CD8-positive, alpha-beta memory T cell (primary cell): Measurements from ENCODE around the gene SMARCC2. TPM values are rescaled to one million over a fixed set of nuclear protein-coding genes. Genes with fewer than 3 reads are reported as not detected.

Experiments
- CTCF ChIA-PET: fragments of 350-600 bp; sonication (Branson Sonifier 250); formaldehyde crosslinking; loops from one replicate; lab custom pipeline; 2021; ENCODE audit warnings: antibody characterized with exemption; lab: Charles Lee
- POLR2A ChIA-PET: fragments of 350-600 bp; sonication (Branson Sonifier 250); formaldehyde crosslinking; loops from one replicate; lab custom pipeline; 2021; ENCODE audit warnings: antibody characterized with exemption; lab: Charles Lee
- DNase-seq, 5 donors: peaks; one replicate each; pipeline versions ENCODE4 v3.0.0 to v3.0.0-alpha.2; 2020 to 2022; ENCODE audit warnings: mixed read lengths in 1 of 5
- H3K27ac ChIP-seq: one replicate; pipeline ENCODE4 v1.7.0; 2013; ENCODE audit warnings: low read depth, mild to moderate bottlenecking, low read length, moderate library complexity
- H3K27me3 ChIP-seq: 2 replicates; pipeline ENCODE4 v1.7.0; 2013; ENCODE audit warnings: low read length, mild to moderate bottlenecking; ENCODE audit not compliant: insufficient read depth, poor library complexity, severe bottlenecking
- H3K36me3 ChIP-seq: 2 replicates; pipeline ENCODE4 v1.7.0; 2013; ENCODE audit warnings: mild to moderate bottlenecking, low read length, moderate library complexity; ENCODE audit not compliant: insufficient read depth
- H3K4me1 ChIP-seq: 2 replicates; pipeline ENCODE4 v1.7.0; 2013; ENCODE audit warnings: mild to moderate bottlenecking, low read length, moderate library complexity; ENCODE audit not compliant: insufficient read depth
- H3K4me3 ChIP-seq: 2 replicates; pipeline ENCODE4 v1.7.0; 2013; ENCODE audit warnings: mild to moderate bottlenecking, low read length
- H3K9me3 ChIP-seq: 2 replicates; pipeline ENCODE4 v1.7.0; 2013; ENCODE audit warnings: mild to moderate bottlenecking, low read length
- H3K27ac Mint-ChIP-seq, 8 donors: one replicate each; pipeline ENCODE4 v1.8.0; 2020 to 2021; ENCODE audit warnings: mixed read lengths in 8 of 8, mild to moderate bottlenecking in 6 of 8, inconsistent platforms in 3 of 8, moderate library complexity in 3 of 8
- H3K27me3 Mint-ChIP-seq, 2 donors: one replicate each; pipeline ENCODE4 v1.8.0; 2020 to 2021; ENCODE audit warnings: mixed read lengths in 2 of 2, mild to moderate bottlenecking in 1 of 2, moderate library complexity in 1 of 2
- H3K36me3 Mint-ChIP-seq, 3 donors: one replicate each; pipeline ENCODE4 v1.8.0; 2020 to 2021; ENCODE audit warnings: mixed read lengths in 3 of 3, inconsistent platforms in 1 of 3, mild to moderate bottlenecking in 1 of 3
- H3K4me1 Mint-ChIP-seq, 3 donors: one replicate each; pipeline ENCODE4 v1.8.0; 2020 to 2021; ENCODE audit warnings: mixed read lengths in 3 of 3, inconsistent platforms in 1 of 3, mild to moderate bottlenecking in 1 of 3
- H3K4me3 Mint-ChIP-seq, 7 donors: one replicate each; pipeline ENCODE4 v1.8.0; 2020 to 2021; ENCODE audit warnings: mixed read lengths in 7 of 7, mild to moderate bottlenecking in 6 of 7, moderate library complexity in 4 of 7, inconsistent platforms in 2 of 7
- H3K9me3 Mint-ChIP-seq, 5 donors: one replicate each; pipeline ENCODE4 v1.8.0; 2020 to 2022; ENCODE audit warnings: mixed read lengths in 5 of 5, mild to moderate bottlenecking in 3 of 5, moderate library complexity in 2 of 5, inconsistent platforms in 1 of 5
- polyA plus RNA-seq: library from polyadenylated mRNA; unstranded; fragments of 300-500 nt; fragmentation: Illumina TruSeq; gene quantifications from one replicate; pipeline ENCODE4 v1.2.3, GENCODE V29; 2021
- total RNA-seq, 2 experiments: library from RNA; stranded (reverse); gene quantifications; one replicate each; pipeline ENCODE4 v1.2.3, GENCODE V29; 2021

Gene SMARCC2
- total and polyA plus RNA-seq, 3 experiments from 2014 or later, result 92.4 to 118 (median 107) TPM

GRCh38 chr12:56163533-56164344, 25.5 kb downstream of the SMARCC2 start:
- H3K27ac ChIP-seq, result no peak overlapping the region
- CTCF ChIA-PET, result interaction anchor here (1.1 to 3.7 kb wide), 6 partner anchors 14 to 117 kb away, joined by 3 to 24 read pairs (median 4); partner anchors contain the start of genes ESYT1, SMARCC2 and ZC3H10
- POLR2A ChIA-PET, result interaction anchor here (1.5 kb wide), 1 partner anchor 36 kb away, joined by 5 read pairs; the partner anchor contains the start of gene ESYT1
- Mint-ChIP-seq H3K27ac (peak overlapping the region in 5 of 8 donors; percentile 6 to 80 (median 45)), H3K4me3 (peak overlapping the region in 1 of 7 donors; percentile 27), H3K4me1 (peaks cover 30 to 34% (median 31%) of the 10 kb centered on the region in 3 donors), H3K9me3 (no peaks in the 10 kb centered on the region), H3K27me3 (no peaks in the 10 kb centered on the region), H3K36me3 (peaks cover 3 to 88% (median 13%) of the 10 kb centered on the region in 3 donors)
- H3K36me3 ChIP-seq, result peaks cover 58% of the 10 kb centered on the region
- H3K9me3 ChIP-seq, result no peaks in the 10 kb centered on the region
- no peak for DNase-seq
- peaks cover 31% of the 10 kb centered on the region for H3K4me1 ChIP-seq
- no peaks in the 10 kb centered on the region for H3K27me3 ChIP-seq
- no peak overlapping the region for H3K4me3 ChIP-seq

GRCh38 chr12:56162468-56163290, 26.6 kb downstream of the SMARCC2 start:
- no peak for DNase-seq
- Histone ChIP-seq H3K4me3 (no peak overlapping the region), H3K27me3 (no peaks in the 10 kb centered on the region), H3K36me3 (peaks cover 54% of the 10 kb centered on the region), H3K9me3 (no peaks in the 10 kb centered on the region), H3K27ac (no peak overlapping the region), H3K4me1 (peaks cover 31% of the 10 kb centered on the region)
- Mint-ChIP-seq H3K36me3 (peaks cover 3 to 89% (median 15%) of the 10 kb centered on the region in 3 donors), H3K9me3 (no peaks in the 10 kb centered on the region), H3K4me3 (peak overlapping the region in 1 of 7 donors; percentile 35), H3K4me1 (peaks cover 30 to 36% (median 35%) of the 10 kb centered on the region in 3 donors), H3K27me3 (no peaks in the 10 kb centered on the region), H3K27ac (peak overlapping the region in 7 of 8 donors; percentile 3 to 100 (median 53))
- ChIA-PET POLR2A (interaction anchor here (0.6 to 1.5 kb wide), 3 partner anchors 18 to 156 kb away, joined by 3 to 5 read pairs (median 3); partner anchors contain the start of gene ESYT1), CTCF (interaction anchor here (1.1 to 3.7 kb wide), 8 partner anchors 11 to 115 kb away, joined by 3 to 24 read pairs (median 4); partner anchors contain the start of genes ESYT1, SMARCC2 and ZC3H10)

GRCh38 chr12:56161690-56162351, 27.5 kb downstream of the SMARCC2 start:
- H3K36me3 ChIP-seq, result peaks cover 51% of the 10 kb centered on the region
- peaks cover 37% of the 10 kb centered on the region for H3K4me1 ChIP-seq
- peaks cover 0 to 82% (median 12%) of the 10 kb centered on the region in 3 donors for H3K36me3 Mint-ChIP-seq
- H3K27ac ChIP-seq, result peak overlapping the region; percentile 6
- H3K27me3 ChIP-seq, result no peaks in the 10 kb centered on the region
- no peaks in the 10 kb centered on the region for H3K27me3 Mint-ChIP-seq
- DNase-seq, result no peak
- H3K9me3 Mint-ChIP-seq, result no peaks in the 10 kb centered on the region
- POLR2A ChIA-PET, result interaction anchor here (0.7 to 1.9 kb wide), 7 partner anchors 11 to 155 kb away, joined by 3 to 11 read pairs (median 3); partner anchors contain the start of genes ESYT1, SMARCC2 and ZC3H10
- H3K4me1 Mint-ChIP-seq, result peaks cover 38 to 42% (median 42%) of the 10 kb centered on the region in 3 donors
- H3K4me3 Mint-ChIP-seq, result peak overlapping the region; percentile 29 to 92 (median 59)
- H3K4me3 ChIP-seq, result no peak overlapping the region
- no peaks in the 10 kb centered on the region for H3K9me3 ChIP-seq
- CTCF ChIA-PET, result interaction anchor here (1.2 to 3.7 kb wide), 6 partner anchors 10 to 115 kb away, joined by 3 to 24 read pairs (median 4); partner anchors contain the start of genes ESYT1, SMARCC2 and ZC3H10
- peak overlapping the region; percentile 41 to 100 (median 96) for H3K27ac Mint-ChIP-seq

GRCh38 chr12:56160894-56161689, 28.2 kb downstream of the SMARCC2 start:
- Histone ChIP-seq H3K9me3 (no peaks in the 10 kb centered on the region), H3K4me3 (peak overlapping the region; percentile 80), H3K27ac (peak overlapping the region; percentile 94), H3K36me3 (peaks cover 51% of the 10 kb centered on the region), H3K4me1 (peaks cover 37% of the 10 kb centered on the region), H3K27me3 (no peaks in the 10 kb centered on the region)
- POLR2A ChIA-PET, result interaction anchor here (0.6 to 1.9 kb wide), 7 partner anchors 10 to 161 kb away, joined by 3 to 11 read pairs (median 3); partner anchors contain the start of genes ESYT1, SMARCC2 and ZC3H10
- no peaks in the 10 kb centered on the region for H3K27me3 Mint-ChIP-seq
- H3K4me3 Mint-ChIP-seq, result peak overlapping the region; percentile 51 to 100 (median 94)
- H3K27ac Mint-ChIP-seq, result peak overlapping the region; percentile 87 to 100 (median 96)
- H3K9me3 Mint-ChIP-seq, result no peaks in the 10 kb centered on the region
- H3K36me3 Mint-ChIP-seq, result peaks cover 0 to 79% (median 12%) of the 10 kb centered on the region in 3 donors
- H3K4me1 Mint-ChIP-seq, result peaks cover 38 to 42% (median 42%) of the 10 kb centered on the region in 3 donors
- no peak for DNase-seq
- CTCF ChIA-PET, result interaction anchor here (0.7 to 3.7 kb wide), 8 partner anchors 10 to 114 kb away, joined by 3 to 24 read pairs (median 4); partner anchors contain the start of genes ESYT1, SMARCC2 and ZC3H10

GRCh38 chr12:56160193-56160763, 29.0 kb downstream of the SMARCC2 start:
- Histone ChIP-seq H3K27me3 (no peaks in the 10 kb centered on the region), H3K4me3 (peak overlapping the region; percentile 80), H3K9me3 (no peaks in the 10 kb centered on the region), H3K4me1 (peaks cover 37% of the 10 kb centered on the region), H3K27ac (peak overlapping the region; percentile 94), H3K36me3 (peaks cover 45% of the 10 kb centered on the region)
- Mint-ChIP-seq H3K27ac (peak overlapping the region; percentile 87 to 100 (median 96)), H3K4me3 (peak overlapping the region; percentile 92 to 100 (median 95)), H3K36me3 (peaks cover 0 to 72% (median 12%) of the 10 kb centered on the region in 3 donors), H3K4me1 (peaks cover 38 to 43% (median 42%) of the 10 kb centered on the region in 3 donors), H3K27me3 (no peaks in the 10 kb centered on the region), H3K9me3 (no peaks in the 10 kb centered on the region)
- peak; percentile 56 to 71 (median 63) for DNase-seq
- POLR2A ChIA-PET, result interaction anchor here (1.2 to 2.8 kb wide), 4 partner anchors 18 to 33 kb away, joined by 3 to 25 read pairs (median 8); partner anchors contain the start of genes ESYT1 and SMARCC2
- CTCF ChIA-PET, result interaction anchor here (1.0 to 3.7 kb wide), 5 partner anchors 29 to 42 kb away, joined by 3 to 24 read pairs (median 21); partner anchors contain the start of genes ESYT1, SMARCC2 and ZC3H10

GRCh38 chr12:56159482-56160192, 29.6 kb downstream of the SMARCC2 start:
- ChIA-PET CTCF (interaction anchor here (0.8 to 3.7 kb wide), 8 partner anchors 15 to 41 kb away, joined by 3 to 24 read pairs (median 5); partner anchors contain the start of genes ESYT1, SMARCC2 and ZC3H10), POLR2A (interaction anchor here (1.1 to 2.8 kb wide), 3 partner anchors 17 to 42 kb away, joined by 3 to 25 read pairs (median 3); partner anchors contain the start of genes ESYT1 and ZC3H10)
- H3K27ac ChIP-seq, result peak overlapping the region; percentile 94
- Mint-ChIP-seq H3K4me1 (peaks cover 38 to 48% (median 42%) of the 10 kb centered on the region in 3 donors), H3K4me3 (peak overlapping the region; percentile 92 to 100 (median 95)), H3K27ac (peak overlapping the region; percentile 87 to 100 (median 96)), H3K27me3 (no peaks in the 10 kb centered on the region), H3K9me3 (no peaks in the 10 kb centered on the region), H3K36me3 (peaks cover 0 to 65% (median 12%) of the 10 kb centered on the region in 3 donors)
- DNase-seq, result no peak
- no peaks in the 10 kb centered on the region for H3K9me3 ChIP-seq
- H3K36me3 ChIP-seq, result peaks cover 39% of the 10 kb centered on the region
- H3K4me3 ChIP-seq, result peak overlapping the region; percentile 80
- H3K27me3 ChIP-seq, result no peaks in the 10 kb centered on the region
- H3K4me1 ChIP-seq, result peaks cover 37% of the 10 kb centered on the region
